K562 (cell line): Measurements from ENCODE around the gene SERPINA3. TPM values are rescaled to one million over a fixed set of nuclear protein-coding genes. Genes with fewer than 3 reads are reported as not detected.

Source experiments
- ATAC-seq: fragments of 200-7000 bp; cut with Tn5 transposase; 3 replicates; pipeline ENCODE4 v1.9.1; 2020; ENCODE audit warnings: moderate library complexity
- BruUV-seq: library from RNA; stranded (reverse); fragments of 400-500 nt; replicated peaks from 2 replicates; lab custom pipeline; 2021; lab: Mats Ljungman, UMichigan
- CTCF ChIA-PET: fragments of 300-600 bp; formaldehyde crosslinking; extraction: SDS; loops from one replicate; lab custom pipeline; 2021; ENCODE audit warnings: low intra/inter-chr PET ratio; lab: Yijun Ruan, JAX
- POLR2A ChIA-PET: fragments of 300-600, 350-650 bp; sonication (Branson Sonifier 250); formaldehyde crosslinking; extraction: SDS; loops from one replicate; lab custom pipeline; 2021; ENCODE audit warnings: antibody characterized with exemption, inconsistent platforms; lab: Yijun Ruan, JAX
- DNase-seq, 4 experiments: peaks; one replicate each; pipeline versions ENCODE4 v3.0.0 to v3.0.0-alpha.2; 2011 to 2018; ENCODE audit warnings: low spot score in 3 of 4, mixed read lengths in 3 of 4; ENCODE audit errors: extremely low read depth in 1 of 4
- FAIRE-seq: peaks from 2 replicates; lab custom pipeline; 2011; peaks lifted over from hg19 to GRCh38; lab: Jason Lieb, UNC
- H2AFZ ChIP-seq: 2 replicates; pipeline ENCODE4 v1.6.0; 2011; ENCODE audit warnings: low read depth, low read length, control low read depth, inconsistent platforms
- H3K27ac ChIP-seq: fragments of 200-600 bp; 3 replicates; pipeline ENCODE4 v1.8.0; 2011; ENCODE audit warnings: low read depth, mild to moderate bottlenecking, control low read depth, inconsistent platforms, low read length, moderate library complexity, mixed read lengths; ENCODE audit errors: extremely low read depth
- H3K27me3 ChIP-seq, 2 experiments: fragments of 300-600 bp in 1 of 2; 2 replicates in 1 of 2; 3 replicates in 1 of 2; pipeline versions ENCODE4 v1.6.0 to v1.8.0; 2011; ENCODE audit warnings: inconsistent platforms in 2 of 2, low read length in 2 of 2, mild to moderate bottlenecking in 1 of 2, mixed read lengths in 1 of 2, moderate library complexity in 1 of 2; ENCODE audit not compliant: control insufficient read depth in 2 of 2, insufficient read depth in 2 of 2
- H3K36me3 ChIP-seq: fragments of 300-600 bp; 3 replicates; pipeline ENCODE4 v1.8.0; 2011; ENCODE audit warnings: mild to moderate bottlenecking, low read length, inconsistent platforms; ENCODE audit not compliant: control insufficient read depth, insufficient read depth
- H3K4me1 ChIP-seq, 2 experiments: fragments of 200-600 bp in 1 of 2; replicated peaks in 1 of 2; 2 replicates in 1 of 2; 3 replicates in 1 of 2; pipeline versions ENCODE4 v1.5.1 to v1.8.0; 2011; ENCODE audit warnings: inconsistent platforms in 2 of 2, low read length in 2 of 2, mild to moderate bottlenecking in 1 of 2, mixed read lengths in 1 of 2, moderate library complexity in 1 of 2; ENCODE audit not compliant: control insufficient read depth in 2 of 2, insufficient read depth in 2 of 2
- H3K4me2 ChIP-seq: 2 replicates; pipeline ENCODE4 v1.6.1; 2011; ENCODE audit warnings: low read length, control low read depth, inconsistent platforms, mixed read lengths; ENCODE audit not compliant: insufficient read depth
- H3K4me3 ChIP-seq: fragments of 200-600 bp; sonication (generic), shearing (Covaris generic); 2 replicates; pipeline ENCODE4 v1.5.1; 2016; ENCODE audit warnings: control low read depth, inconsistent platforms
- H3K79me2 ChIP-seq: fragments of 200-600 bp; 3 replicates; pipeline ENCODE4 v1.8.0; 2011; ENCODE audit warnings: low read length, inconsistent platforms; ENCODE audit not compliant: control insufficient read depth, insufficient read depth
- H3K9ac ChIP-seq, 2 experiments: 2 replicates each; pipeline versions ENCODE4 v1.6.0 to v1.6.1; 2011; ENCODE audit warnings: low read depth in 2 of 2, low read length in 2 of 2, control low read depth in 1 of 2, inconsistent platforms in 1 of 2, mild to moderate bottlenecking in 1 of 2, mixed read lengths in 1 of 2; ENCODE audit not compliant: insufficient read depth in 1 of 2
- H3K9me1 ChIP-seq: one replicate; pipeline ENCODE4 v1.6.0; 2011; ENCODE audit warnings: inconsistent platforms, mild to moderate bottlenecking, low read length, moderate library complexity; ENCODE audit not compliant: control insufficient read depth, insufficient read depth
- H3K9me3 ChIP-seq: replicated peaks from 2 replicates; pipeline ENCODE4 v1.5.1; 2011; ENCODE audit warnings: low read depth, low read length, inconsistent platforms; ENCODE audit not compliant: control insufficient read depth, insufficient read depth
- H4K20me1 ChIP-seq: replicated peaks from 2 replicates; pipeline ENCODE4 v1.6.1; 2011; ENCODE audit warnings: low read length, inconsistent platforms, mixed read lengths; ENCODE audit not compliant: control insufficient read depth, insufficient read depth
- COPS2 ChIP-seq: fragments of 450-650 bp; conservative IDR thresholded peaks from 2 replicates; pipeline ENCODE4 v1.6.1; 2016; ENCODE audit warnings: mild to moderate bottlenecking, moderate library complexity
- ETV6 ChIP-seq, 3 experiments: fragments of 150-350 bp in 1 of 3; sonication (generic) in 1 of 3; formaldehyde crosslinking in 1 of 3; IDR thresholded peaks; 2 replicates each; pipeline versions ENCODE4 v1.6.1 to v1.8.0; 2014 to 2022; ENCODE audit warnings: borderline replicate concordance in 2 of 3, low read depth in 2 of 3, antibody characterized with exemption in 1 of 3, low read length in 1 of 3, mild to moderate bottlenecking in 1 of 3, missing genetic modification reagents in 1 of 3
- HDAC3 ChIP-seq: fragments of 450-650 bp; IDR thresholded peaks from 2 replicates; pipeline ENCODE4 v1.6.1; 2018; ENCODE audit warnings: borderline replicate concordance, mild to moderate bottlenecking, moderate library complexity; ENCODE audit not compliant: partially characterized antibody
- HDGF ChIP-seq: fragments of 450-650 bp; IDR thresholded peaks from 2 replicates; pipeline ENCODE4 v1.6.1; 2016
- HMG20A ChIP-seq: fragments of 450-650 bp; formaldehyde crosslinking; conservative IDR thresholded peaks from 2 replicates; pipeline ENCODE4 v1.4.0; 2020; ENCODE audit warnings: mild to moderate bottlenecking, mixed read lengths
- KAT8 ChIP-seq: fragments of 450-650 bp; IDR thresholded peaks from 2 replicates; pipeline ENCODE4 v1.6.1; 2016; ENCODE audit warnings: low read depth, mild to moderate bottlenecking
- PHF21A ChIP-seq: fragments of 450-650 bp; IDR thresholded peaks from 2 replicates; pipeline ENCODE4 v1.6.1; 2017; ENCODE audit warnings: low read depth, borderline replicate concordance
- RFX5 ChIP-seq: IDR thresholded peaks from 2 replicates; pipeline ENCODE4 v1.6.1; 2011; ENCODE audit warnings: low read depth, mild to moderate bottlenecking, improper control_type of control experiment, low read length
- SREBF1 ChIP-seq: fragments of 150-350 bp; IDR thresholded peaks from 2 replicates; pipeline ENCODE4 v1.6.1; 2014; ENCODE audit warnings: antibody characterized with exemption, low read depth, low read length, borderline replicate concordance
- TBL1XR1 ChIP-seq, 2 experiments: IDR thresholded peaks; 2 replicates each; pipeline ENCODE4 v1.6.1; 2012; ENCODE audit warnings: improper control_type of control experiment in 2 of 2, low read length in 2 of 2, mild to moderate bottlenecking in 1 of 2
- XRCC5 ChIP-seq: fragments of 200-400 bp; formaldehyde crosslinking; IDR thresholded peaks from 2 replicates; pipeline ENCODE4 v1.6.1; 2017; ENCODE audit warnings: low read depth, mild to moderate bottlenecking, low read length
- ZEB2 ChIP-seq: fragments of 450-650 bp; IDR thresholded peaks from 2 replicates; pipeline ENCODE4 v1.6.1; 2016
- ZNF274 ChIP-seq: IDR thresholded peaks from 2 replicates; pipeline ENCODE4 v1.6.1; 2011; ENCODE audit warnings: low read depth, mild to moderate bottlenecking, low read length, moderate library complexity, borderline replicate concordance
- WGBS: fragments of 100-300 bp; shearing (Covaris generic); methylation state at CpG from one replicate; pipeline ENCODE4 v1.1.6; 2016; ENCODE audit warnings: low coverage, mixed read lengths; ENCODE audit not compliant: insufficient coverage; ENCODE audit errors: missing lambda C conversion rate; 5-methylcytosine and 5-hydroxymethylcytosine counted together
- in situ Hi-C: fragments of 300-500 bp; cut with MboI; formaldehyde crosslinking; loops from 4 replicates; pipeline ENCODE4 v1.15.0; 2018; ENCODE audit warnings: inconsistent platforms, mixed read lengths
- intact Hi-C: fragments of 100-400 bp; cut with micrococcal nuclease; formaldehyde crosslinking; loops from 2 replicates; pipeline ENCODE4 v1.14.2; 2022
- polyA plus RNA-seq, 8 experiments: library from polyadenylated mRNA; depleted of rRNA in 4 of 8; stranded (reverse) in 5 of 8; unstranded in 3 of 8; fragments of >200 nt; fragmentation: Nextera tagmentation in 2 of 8; fragmentation: Illumina TruSeq in 1 of 8; extraction: Ambion mirVana in 2 of 8; extraction: Trizol in 1 of 8; gene quantifications; 2 replicates each; pipeline versions ENCODE4 v1.2.1 to v1.2.3, GENCODE V29; 2011 to 2014; ENCODE audit warnings: inconsistent platforms in 1 of 8, missing spikeins in 1 of 8
- total RNA-seq, 7 experiments: library from RNA; depleted of rRNA in 6 of 7; stranded (reverse); fragments of >200 nt in 6 of 7; fragmentation: Illumina TruSeq in 2 of 7; extraction: Trizol in 2 of 7; gene quantifications; 2 replicates each; pipeline versions ENCODE4 v1.2.1 to v1.2.3, GENCODE V29; 2011 to 2021; ENCODE audit warnings: low replicate concordance in 1 of 7

SERPINA3 gene
- total and polyA plus RNA-seq, 9 of the 15 experiments (the other 6 are each of a cell fraction or from before 2014, with no cell fraction given): 2.3 TPM; not detected in 8

- Histone ChIP-seq H3K27me3 (no peaks in the 10 kb centered on the region; a peak in 1 of 5 replicates), H3K36me3 (no peaks in the 10 kb centered on the region), H4K20me1 (no peaks in the 10 kb centered on the region), H3K4me3 (no peak overlapping the region), H3K27ac (no peak overlapping the region), H3K4me1 (no peaks in the 10 kb centered on the region), H3K9me1 (no peaks in the 10 kb centered on the region), H3K9me3 (no peaks in the 10 kb centered on the region), H3K4me2 (no peak overlapping the region), H3K79me2 (no peaks in the 10 kb centered on the region), H2AFZ (no peak overlapping the region), H3K9ac (no peak overlapping the region)
- 0% methylated on average over 1 of the region's 1 CpG for WGBS
- ChIA-PET CTCF (no interaction called here), POLR2A (no interaction called here)
- DNase-seq (no peak), ATAC-seq (no peak), FAIRE-seq (no peak)
- no peak for TF ChIP-seq ZNF274
- TF ChIP-seq PHF21A: no peak
- no peak for TF ChIP-seq HDAC3
- no peak for TF ChIP-seq KAT8
- TF ChIP-seq XRCC5: no peak
- TF ChIP-seq SREBF1: no peak
- no peak for TF ChIP-seq TBL1XR1 (IDR thresholded peaks at IDR 0.05; ENCODE audit: low read length in 2 of 2)
- TF ChIP-seq HMG20A (CRISPR knock-in tag): no peak
- TF ChIP-seq COPS2: no peak
- TF ChIP-seq HDGF: no peak
- no peak for TF ChIP-seq ZEB2
- TF ChIP-seq RFX5: no peak
- TF ChIP-seq ETV6 (IDR thresholded peaks at IDR 0.05; ENCODE audit: borderline replicate concordance in 1 of 2, low read depth in 2 of 2, low read length in 1 of 2): no peak
- no peak for TF ChIP-seq ETV6 (CRISPR knock-in tag; IDR thresholded peaks at IDR 0.05; ENCODE audit: borderline replicate concordance)
- in situ Hi-C loops: no loop called here
- intact Hi-C loops: no loop called here
- BruUV-seq: no TSS peak
Observed at GRCh38 chr14:94635154-94635553, 23.0 kb downstream of the SERPINA3 start.
